HS-5 (cell line): ENCODE data around the gene CCDC92.

Source experiments
- DNase-seq: peaks from one replicate; pipeline ENCODE4 v3.0.0-alpha.2; 2012; ENCODE audit warnings: low read depth

Gene CCDC92

GRCh38 chr12:123976227-123976826 lies 3.7 kb upstream of the CCDC92 start:
- no peak for DNase-seq

- no peak for DNase-seq
Observed at GRCh38 chr12:123973552-123974341, 1.1 kb upstream of the CCDC92 start.

- no peak for DNase-seq
Observed at GRCh38 chr12:123971770-123972456, 718 bp downstream of the CCDC92 start.

DNA sequence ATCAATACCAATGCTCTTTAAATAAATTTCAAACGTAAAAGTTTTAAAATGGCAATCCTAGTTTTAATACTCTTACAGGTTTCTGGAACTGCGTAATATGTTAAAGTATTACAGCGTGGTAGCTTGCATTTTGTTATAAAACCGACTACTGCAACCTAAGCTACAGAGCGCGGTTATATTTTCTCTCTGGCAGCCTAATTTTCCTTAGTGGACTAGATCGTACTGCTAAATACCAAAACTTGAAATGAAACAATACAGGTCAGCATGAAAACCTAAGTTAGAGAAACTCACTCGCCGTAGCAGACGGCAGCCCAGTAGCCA lies 1.2 kb downstream of the CCDC92 start:
- DNase-seq = no peak

- no peak for DNase-seq
Observed at GRCh38 chr12:123967121-123967586, 5.5 kb downstream of the CCDC92 start.

GRCh38 chr12:123966596-123966995 lies 6.0 kb downstream of the CCDC92 start:
- DNase-seq = no peak

DNA sequence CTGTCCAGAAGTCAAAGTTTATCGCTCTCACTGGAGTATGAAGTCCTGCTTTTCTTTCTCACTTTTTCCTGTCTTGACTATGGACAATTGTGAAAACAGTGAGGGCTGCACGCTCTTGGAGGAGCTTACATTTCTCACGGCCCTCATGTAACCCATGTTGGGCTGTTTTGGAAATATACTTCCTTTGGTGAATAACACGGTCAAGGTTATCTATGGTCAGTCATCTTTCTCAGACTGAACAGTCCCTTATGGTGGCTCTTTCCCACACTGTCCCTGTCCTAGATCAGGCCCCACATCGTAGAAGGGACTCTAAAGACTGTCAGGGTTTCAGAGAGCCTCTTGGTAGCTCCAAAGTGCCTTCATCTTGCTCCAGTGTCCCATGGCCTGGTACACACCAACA lies 7.2 kb downstream of the CCDC92 start:
- DNase-seq = no peak

- DNase-seq = no peak
Observed at GRCh38 chr12:123963821-123964220, 8.8 kb downstream of the CCDC92 start.

DNA sequence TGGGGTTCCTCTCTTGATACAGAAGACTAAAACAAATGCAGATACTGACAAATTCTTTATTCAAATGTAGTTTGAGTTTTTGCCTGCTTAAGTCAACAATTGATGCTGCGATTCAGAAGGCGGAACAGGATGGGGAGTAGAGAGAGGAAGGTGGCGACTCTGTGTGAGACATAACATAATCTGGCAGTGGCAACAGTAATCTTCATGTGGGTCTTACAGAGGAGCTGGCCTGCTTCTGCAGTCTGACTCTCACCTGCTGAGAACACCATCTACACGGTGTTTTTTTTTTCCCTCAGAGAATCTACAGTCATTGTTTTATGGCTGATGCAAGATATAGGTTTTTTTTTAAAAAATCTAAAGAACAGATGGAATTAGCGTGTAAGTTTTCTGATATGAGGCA lies 10.1 kb downstream of the CCDC92 start:
- DNase-seq = no peak

GRCh38 chr12:123961585-123962345 lies 10.9 kb downstream of the CCDC92 start:
- no peak for DNase-seq

- DNase-seq = no peak
Observed at GRCh38 chr12:123960856-123961255, 11.8 kb downstream of the CCDC92 start.

DNA sequence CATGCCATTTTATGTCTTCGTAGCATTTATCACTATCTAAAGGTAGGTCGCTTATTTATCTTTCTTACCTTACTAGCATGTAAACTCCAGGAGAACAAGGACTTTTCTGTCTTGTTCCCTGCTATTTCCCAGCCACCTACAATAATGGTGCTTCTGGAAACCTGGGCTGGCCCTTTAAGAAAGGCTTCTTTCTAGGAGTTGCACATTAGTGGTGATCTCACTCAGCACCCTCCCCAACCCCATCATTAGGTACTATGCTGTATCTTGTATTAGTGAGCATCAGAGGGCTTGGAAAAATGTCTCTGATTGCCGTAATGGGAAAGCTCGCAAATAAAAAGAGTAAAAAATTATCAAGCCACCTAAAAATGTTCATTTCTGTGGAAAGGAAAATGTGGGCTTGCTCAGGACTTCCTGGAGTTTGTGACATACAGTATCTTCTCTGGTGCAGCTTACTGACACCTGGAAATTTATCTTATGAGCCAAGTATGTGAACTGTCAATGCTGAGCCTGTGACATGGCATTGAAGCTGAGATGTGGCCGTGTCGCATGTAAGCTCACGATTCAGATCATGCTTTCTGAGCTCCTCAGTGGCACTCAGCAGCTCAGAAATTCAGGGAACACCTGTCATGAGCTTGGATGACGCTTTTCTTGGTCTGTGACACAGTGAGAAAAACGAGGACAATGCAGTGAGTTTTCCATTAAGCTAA lies 12.4 kb downstream of the CCDC92 start:
- no peak for DNase-seq

- no peak for DNase-seq
Observed at GRCh38 chr12:123958876-123959275, 13.8 kb downstream of the CCDC92 start.

DNA sequence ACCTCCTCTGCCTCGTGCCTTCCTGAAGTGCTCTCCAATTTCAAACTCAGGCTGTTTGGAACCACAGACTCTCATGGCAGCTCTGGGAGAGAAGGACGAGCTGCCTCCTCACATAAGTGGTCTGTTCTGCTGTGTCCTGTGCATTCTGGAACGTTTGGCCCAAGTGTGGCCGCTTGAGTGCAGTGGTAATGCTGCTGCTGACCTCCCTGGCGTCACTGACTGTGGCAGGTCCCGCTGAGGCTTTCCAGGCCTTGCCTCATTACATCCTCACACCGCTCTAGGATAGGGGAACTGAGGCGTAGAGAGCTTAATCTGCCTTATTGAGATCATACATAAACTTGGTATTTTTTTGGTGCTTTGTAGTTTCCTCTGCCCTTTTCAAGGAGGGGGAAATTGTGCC lies 14.2 kb downstream of the CCDC92 start:
- DNase-seq = no peak

DNA sequence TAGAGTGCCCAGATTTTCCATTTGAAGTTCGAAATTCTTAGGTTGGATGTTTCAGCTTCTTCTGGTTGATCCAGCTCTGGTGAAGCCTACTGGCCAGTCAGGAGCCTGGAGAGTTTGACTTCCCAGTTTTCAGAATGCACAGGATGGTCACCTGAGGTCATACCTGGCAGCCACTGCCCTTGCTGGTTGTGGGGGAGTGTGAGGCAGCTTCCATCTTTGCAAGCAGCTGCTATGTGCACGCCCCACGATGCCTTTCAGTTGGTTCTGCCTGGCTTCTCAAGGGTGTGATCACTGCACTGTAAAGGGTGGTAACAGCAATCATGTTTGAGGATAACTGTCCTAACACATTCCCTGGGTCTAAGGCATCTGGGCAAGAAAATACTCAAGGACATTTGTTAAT lies 15.4 kb downstream of the CCDC92 start:
- DNase-seq = no peak

DNA sequence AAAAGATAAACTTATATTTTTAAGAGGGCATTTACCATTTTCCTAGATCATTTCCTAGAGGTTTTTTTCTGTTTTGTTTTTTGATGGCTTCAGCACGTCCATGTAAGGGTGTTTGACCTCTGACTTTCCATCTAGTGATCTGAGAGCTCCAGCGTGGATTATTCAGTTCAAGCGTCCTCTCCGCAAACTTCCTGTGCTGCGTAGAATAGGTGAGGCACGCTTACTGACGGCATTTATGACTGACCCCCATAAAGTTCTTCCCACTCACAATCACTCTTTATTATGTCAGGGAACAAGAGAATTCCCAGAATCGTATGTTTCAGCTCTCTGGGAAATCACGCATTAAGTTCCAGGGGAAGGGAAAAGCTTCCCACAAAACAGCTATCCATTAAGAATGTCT lies 16.4 kb downstream of the CCDC92 start:
- DNase-seq = no peak

DNA sequence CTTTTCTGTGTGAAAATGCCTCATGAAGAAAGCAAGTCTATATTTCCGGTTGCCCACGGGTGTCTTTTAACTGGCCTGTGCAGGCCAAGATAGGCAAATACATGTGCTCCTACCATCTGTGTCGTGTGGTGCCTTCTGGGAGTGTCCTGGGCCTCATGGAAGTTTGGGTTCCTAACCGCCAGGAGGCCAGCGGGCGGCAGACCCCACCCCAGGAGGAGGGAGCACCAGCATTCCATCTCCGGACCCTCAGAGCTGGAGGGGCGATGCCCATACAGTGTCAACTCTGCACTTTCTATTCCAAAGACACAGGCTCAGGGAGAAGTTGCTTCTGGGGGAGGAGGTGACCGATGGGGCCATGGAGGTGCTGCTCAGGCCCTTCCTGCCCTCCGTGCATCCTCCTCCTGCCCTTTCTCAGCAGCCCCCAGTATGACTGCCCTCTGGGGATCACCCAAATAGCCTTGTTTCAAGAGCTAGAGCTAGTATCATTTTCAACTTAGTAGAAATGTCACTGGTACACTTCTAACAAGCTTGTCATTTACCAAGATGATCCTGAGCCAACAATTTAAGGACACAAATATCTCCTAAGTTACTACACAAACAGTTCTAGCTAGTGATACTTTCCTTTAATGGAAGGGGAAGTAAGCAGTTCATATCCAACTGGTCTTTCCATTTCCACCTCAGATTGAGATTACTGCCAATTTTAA lies 17.8 kb downstream of the CCDC92 start:
- DNase-seq = no peak

GRCh38 chr12:123952037-123952436 lies 20.6 kb downstream of the CCDC92 start:
- DNase-seq = no peak

DNA sequence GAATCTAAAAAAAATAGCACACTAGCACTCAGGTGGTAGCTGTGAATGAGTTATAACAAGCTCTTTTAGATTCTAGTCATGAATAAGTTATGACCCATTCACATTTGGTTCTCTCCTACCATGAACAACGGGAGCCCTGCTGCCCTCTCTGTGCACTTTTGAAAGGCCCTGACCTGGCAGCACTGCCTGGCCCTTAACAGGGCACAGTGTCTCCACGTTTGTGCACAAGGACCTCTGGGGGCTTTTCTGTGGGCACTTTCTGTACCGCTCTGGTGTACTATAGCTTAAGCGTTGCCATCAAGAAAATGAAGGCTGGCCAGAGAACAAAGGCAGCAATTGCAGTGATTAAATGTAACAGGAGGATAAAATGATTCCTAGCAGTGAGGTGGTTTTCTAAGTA lies 21.2 kb downstream of the CCDC92 start:
- DNase-seq = no peak

DNA sequence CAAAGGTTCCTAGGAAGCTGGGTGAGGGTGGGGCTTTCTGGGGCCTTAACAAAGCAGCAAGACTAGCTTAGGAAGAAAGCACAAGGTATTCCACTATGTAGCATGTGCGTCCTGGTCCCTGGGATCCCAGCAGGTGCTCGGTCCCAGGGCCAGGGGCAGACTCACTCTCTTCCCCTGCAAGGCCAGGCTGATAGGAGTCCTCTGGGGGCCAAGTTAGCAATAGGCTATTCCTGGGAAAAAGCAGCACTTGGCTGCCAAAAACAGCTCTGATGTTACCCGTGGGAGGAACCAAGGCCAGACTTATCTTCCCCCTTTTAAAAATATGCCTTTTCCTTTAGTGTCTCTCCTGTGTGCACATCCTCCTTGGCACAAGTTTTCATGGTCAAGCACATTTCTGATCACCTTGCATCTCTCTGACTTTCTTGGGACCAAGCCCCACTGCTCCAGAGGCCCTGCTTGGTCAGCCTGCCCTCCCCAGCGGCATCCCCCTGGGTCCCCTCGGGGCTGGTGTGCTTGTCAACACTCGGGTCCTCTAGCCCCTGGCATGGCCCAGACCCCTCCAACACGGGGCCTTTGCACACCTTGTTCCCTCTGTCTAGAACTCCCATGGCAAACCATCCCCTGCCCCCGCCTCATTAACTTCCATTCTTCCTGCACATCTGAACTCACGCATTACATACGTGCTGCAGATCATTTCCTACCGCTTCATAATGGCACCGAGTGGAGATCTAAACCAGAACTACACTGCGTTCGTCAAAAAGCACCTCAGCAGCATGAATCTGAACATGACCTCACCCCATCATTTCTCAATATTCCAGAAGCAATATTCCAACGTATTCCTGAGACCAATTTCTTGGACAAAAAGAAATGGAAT lies 21.9 kb downstream of the CCDC92 start:
- no peak for DNase-seq
